OCI-LY1 (cell line): ENCODE measurements around the gene HOXA2.

Source experiments
- H2AFZ ChIP-seq: fragments of 200-600 bp; sonication (generic), shearing (Covaris generic); 2 replicates; pipeline ENCODE4 v1.6.0; 2014; ENCODE audit warnings: antibody characterized with exemption, mild to moderate bottlenecking, low read length
- H3F3A ChIP-seq: fragments of 200-600 bp; sonication (generic), shearing (Covaris generic); 2 replicates; pipeline ENCODE4 v1.6.0; 2014; ENCODE audit warnings: mild to moderate bottlenecking, antibody characterized with exemption, low read length, moderate library complexity; ENCODE audit not compliant: insufficient read depth
- H3K27ac ChIP-seq: fragments of 200-600 bp; sonication (generic); 2 replicates; pipeline ENCODE4 v1.5.1; 2014; ENCODE audit warnings: low read length, mixed run types, mild to moderate bottlenecking, low read depth; ENCODE audit not compliant: poor library complexity, severe bottlenecking
- H3K27me3 ChIP-seq: fragments of 200-600 bp; sonication (generic); 2 replicates; pipeline ENCODE4 v1.6.0; 2014; ENCODE audit warnings: antibody characterized with exemption, mild to moderate bottlenecking, low read length, moderate library complexity; ENCODE audit not compliant: insufficient read depth
- H3K36me3 ChIP-seq: fragments of 200-600 bp; sonication (generic); 2 replicates; pipeline ENCODE4 v1.6.1; 2014; ENCODE audit warnings: mild to moderate bottlenecking, antibody characterized with exemption, low read length, moderate library complexity, mixed read lengths; ENCODE audit not compliant: insufficient read depth
- H3K4me1 ChIP-seq: fragments of 200-600 bp; sonication (generic); 2 replicates; pipeline ENCODE4 v1.5.1; 2014; ENCODE audit warnings: mild to moderate bottlenecking, low read length, moderate library complexity; ENCODE audit not compliant: insufficient read depth, severe bottlenecking
- H3K4me2 ChIP-seq: fragments of 200-600 bp; sonication (generic), shearing (Covaris generic); 2 replicates; pipeline ENCODE4 v1.6.1; 2014; ENCODE audit warnings: low read length
- H3K4me3 ChIP-seq: fragments of 200-600 bp; sonication (generic); 2 replicates; pipeline ENCODE4 v1.5.1; 2014; ENCODE audit warnings: low read length, low read depth, mild to moderate bottlenecking, mixed read lengths; ENCODE audit not compliant: poor library complexity, severe bottlenecking
- H3K79me2 ChIP-seq: fragments of 200-600 bp; shearing (Covaris generic); 2 replicates; pipeline ENCODE4 v1.6.1; 2016; ENCODE audit warnings: mixed run types, low read length, mixed read lengths; ENCODE audit not compliant: insufficient read depth
- H3K9ac ChIP-seq: fragments of 200-600 bp; sonication (generic), shearing (Covaris generic); 2 replicates; pipeline ENCODE4 v1.6.1; 2014; ENCODE audit warnings: mild to moderate bottlenecking, low read length, mixed read lengths
- H3K9me2 ChIP-seq: fragments of 200-600 bp; sonication (generic), shearing (Covaris generic); 2 replicates; pipeline ENCODE4 v1.6.1; 2014; ENCODE audit warnings: low read depth, mild to moderate bottlenecking, low read length, mixed read lengths
- H3K9me3 ChIP-seq: fragments of 200-600 bp; shearing (Covaris generic); 2 replicates; pipeline ENCODE4 v1.6.1; 2014; ENCODE audit warnings: low read length, mixed read lengths
- H4K20me1 ChIP-seq: fragments of 200-600 bp; sonication (generic), shearing (Covaris generic); 2 replicates; pipeline ENCODE4 v1.6.0; 2016; ENCODE audit warnings: mild to moderate bottlenecking, low read length; ENCODE audit not compliant: insufficient read depth
- EZH2 ChIP-seq: fragments of 200-600 bp; sonication (generic), shearing (Covaris generic); IDR thresholded peaks from 2 replicates; pipeline ENCODE4 v1.8.0; 2017; ENCODE audit warnings: borderline replicate concordance, mixed run types, mild to moderate bottlenecking, antibody characterized with exemption, low read length, moderate library complexity, mixed read lengths
- TF ChIP-seq, protein P1 (sequence below): fragments of 200-600 bp; sonication (generic), shearing (Covaris generic); IDR thresholded peaks from 2 replicates; pipeline ENCODE4 v1.5.1; 2017; ENCODE audit warnings: mild to moderate bottlenecking, antibody characterized with exemption, low read length, moderate library complexity, mixed read lengths

HOXA2 gene

DNA sequence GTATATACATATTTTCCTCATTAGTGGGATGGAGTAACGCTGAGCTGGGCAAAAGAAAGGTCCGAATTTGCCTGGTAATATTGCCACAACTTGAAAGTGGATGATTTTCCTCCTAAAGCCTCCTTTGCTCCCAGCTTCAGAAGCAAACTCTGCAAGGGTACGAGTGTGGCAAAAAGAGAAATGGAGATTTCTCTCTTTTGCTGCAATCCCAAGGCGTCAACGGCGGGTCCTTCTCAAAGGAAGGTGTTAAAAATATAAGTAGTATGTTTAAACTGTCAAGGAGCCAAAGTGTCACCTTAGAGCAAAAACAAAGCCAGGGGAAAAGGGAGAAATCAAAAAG lies 12.4 kb upstream of the HOXA2 start:
- H3K9me2 ChIP-seq = no peaks in the 10 kb centered on the region
- no peaks in the 10 kb centered on the region for H3K9me3 ChIP-seq
- no peak overlapping the region for H3K9ac ChIP-seq
- H3K79me2 ChIP-seq = no peaks in the 10 kb centered on the region
- H3K4me3 ChIP-seq = no peak overlapping the region
- H2AFZ ChIP-seq = no peak overlapping the region
- no peaks in the 10 kb centered on the region for H3F3A ChIP-seq
- no peak overlapping the region for H3K27ac ChIP-seq
- H3K27me3 ChIP-seq = no peaks in the 10 kb centered on the region
- no peaks in the 10 kb centered on the region for H3K4me1 ChIP-seq
- TF ChIP-seq EZH2 = no peak
- TF ChIP-seq, protein P1, sequence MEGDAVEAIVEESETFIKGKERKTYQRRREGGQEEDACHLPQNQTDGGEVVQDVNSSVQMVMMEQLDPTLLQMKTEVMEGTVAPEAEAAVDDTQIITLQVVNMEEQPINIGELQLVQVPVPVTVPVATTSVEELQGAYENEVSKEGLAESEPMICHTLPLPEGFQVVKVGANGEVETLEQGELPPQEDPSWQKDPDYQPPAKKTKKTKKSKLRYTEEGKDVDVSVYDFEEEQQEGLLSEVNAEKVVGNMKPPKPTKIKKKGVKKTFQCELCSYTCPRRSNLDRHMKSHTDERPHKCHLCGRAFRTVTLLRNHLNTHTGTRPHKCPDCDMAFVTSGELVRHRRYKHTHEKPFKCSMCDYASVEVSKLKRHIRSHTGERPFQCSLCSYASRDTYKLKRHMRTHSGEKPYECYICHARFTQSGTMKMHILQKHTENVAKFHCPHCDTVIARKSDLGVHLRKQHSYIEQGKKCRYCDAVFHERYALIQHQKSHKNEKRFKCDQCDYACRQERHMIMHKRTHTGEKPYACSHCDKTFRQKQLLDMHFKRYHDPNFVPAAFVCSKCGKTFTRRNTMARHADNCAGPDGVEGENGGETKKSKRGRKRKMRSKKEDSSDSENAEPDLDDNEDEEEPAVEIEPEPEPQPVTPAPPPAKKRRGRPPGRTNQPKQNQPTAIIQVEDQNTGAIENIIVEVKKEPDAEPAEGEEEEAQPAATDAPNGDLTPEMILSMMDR = no peak
- H3K36me3 ChIP-seq = no peaks in the 10 kb centered on the region
- H3K4me2 ChIP-seq = no peak overlapping the region
- no peaks in the 10 kb centered on the region for H4K20me1 ChIP-seq

DNA sequence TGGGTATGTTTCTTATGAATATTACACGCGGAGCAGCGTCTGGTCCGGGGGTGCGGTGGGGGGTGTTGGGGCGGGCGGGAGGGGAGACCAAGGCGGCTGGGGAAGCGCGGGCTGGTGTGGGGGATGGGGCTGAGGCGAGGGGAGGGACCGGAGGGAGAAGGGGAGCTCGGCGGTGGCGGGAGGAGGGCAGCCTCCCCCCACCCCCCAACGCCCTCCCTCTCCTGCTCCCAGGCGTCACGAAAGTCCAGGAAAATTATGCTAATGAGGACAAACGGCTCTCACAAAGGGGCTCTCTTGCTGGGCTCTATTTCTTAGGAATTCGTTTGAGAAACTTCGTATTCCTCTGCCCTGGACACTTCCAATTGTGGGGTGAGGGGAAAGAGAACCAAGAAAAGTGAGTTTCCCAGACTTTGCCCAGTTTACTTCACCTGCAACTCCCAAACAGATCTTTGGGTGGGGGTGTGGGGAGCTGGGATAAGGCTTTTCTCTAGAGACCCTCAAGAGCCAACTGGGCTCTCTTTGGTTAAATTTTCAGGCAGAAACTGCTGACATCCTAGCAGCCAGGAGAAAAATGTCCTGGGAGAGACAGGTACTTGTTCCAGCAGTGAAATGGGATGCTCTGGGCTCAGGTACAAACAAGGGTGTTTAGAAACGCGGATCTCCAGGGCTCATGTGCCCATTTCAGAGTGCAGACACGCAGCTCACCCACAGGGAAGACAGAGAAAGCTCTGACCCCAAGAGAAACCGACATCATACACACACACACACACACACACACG lies 11.7 kb upstream of the HOXA2 start:
- Histone ChIP-seq H3K27me3 (no peaks in the 10 kb centered on the region), H3K9ac (no peak overlapping the region), H3K4me3 (no peak overlapping the region), H3K79me2 (no peaks in the 10 kb centered on the region), H3K4me1 (no peaks in the 10 kb centered on the region), H3K36me3 (no peaks in the 10 kb centered on the region), H3F3A (no peaks in the 10 kb centered on the region), H3K9me2 (no peaks in the 10 kb centered on the region), H2AFZ (no peak overlapping the region), H3K4me2 (no peak overlapping the region), H3K9me3 (no peaks in the 10 kb centered on the region), H4K20me1 (no peaks in the 10 kb centered on the region), H3K27ac (no peak overlapping the region)
- TF ChIP-seq, protein P1 = no peak
- no peak for TF ChIP-seq EZH2

DNA sequence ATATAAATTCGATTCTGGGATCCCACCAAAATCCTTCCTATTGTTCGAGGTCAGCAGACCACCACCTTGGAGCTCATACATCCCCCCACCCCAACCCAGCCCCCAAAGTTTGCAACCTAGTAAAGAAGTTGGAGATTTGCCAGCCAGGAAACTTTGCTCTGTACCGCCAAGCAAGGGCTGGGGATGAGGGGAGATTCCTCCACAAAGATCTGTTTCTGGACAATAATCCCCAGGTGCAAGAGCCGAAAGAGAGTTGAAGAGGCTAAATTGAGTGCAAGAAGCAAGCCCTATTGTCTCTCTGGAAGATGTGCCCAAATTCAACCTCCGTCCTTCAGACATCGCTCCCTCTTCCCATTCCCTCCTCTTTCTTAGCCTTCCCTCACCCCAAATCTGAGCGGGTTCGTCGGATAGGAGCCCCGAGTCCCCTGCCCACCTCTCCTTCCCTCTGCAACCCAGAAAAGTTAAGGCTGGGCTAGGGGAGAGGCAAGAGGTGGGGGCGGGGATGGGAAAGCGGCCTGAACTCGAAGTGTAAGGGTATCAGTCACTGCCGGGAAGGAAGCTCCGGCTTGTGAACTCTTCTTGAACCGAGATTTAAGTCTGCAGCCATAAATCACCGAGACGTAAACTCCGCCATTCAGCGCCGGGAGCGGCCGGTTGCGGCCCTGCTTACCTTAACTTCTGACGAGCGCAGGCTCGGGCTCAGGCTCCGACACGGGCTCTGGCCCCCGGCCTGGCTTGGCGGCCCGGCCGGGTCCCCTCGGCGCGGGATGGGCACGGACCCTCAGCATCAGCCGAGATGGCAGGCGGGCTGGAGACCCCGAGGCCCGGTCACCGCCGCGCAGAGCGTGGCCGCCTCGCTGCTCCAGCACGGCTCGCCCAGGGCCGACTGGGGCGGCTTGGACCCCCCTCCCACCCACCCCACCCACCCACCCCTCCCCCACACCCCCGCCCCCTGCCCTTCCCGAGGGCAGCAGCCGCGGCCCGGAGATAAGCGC lies 10.8 kb upstream of the HOXA2 start:
- H3K79me2 ChIP-seq = no peaks in the 10 kb centered on the region
- H4K20me1 ChIP-seq = no peaks in the 10 kb centered on the region
- H3K27ac ChIP-seq = no peak overlapping the region
- no peaks in the 10 kb centered on the region for H3K9me2 ChIP-seq
- H3K4me2 ChIP-seq = no peak overlapping the region
- H3F3A ChIP-seq = no peaks in the 10 kb centered on the region
- no peaks in the 10 kb centered on the region for H3K4me1 ChIP-seq
- no peak overlapping the region for H3K9ac ChIP-seq
- no peak overlapping the region for H2AFZ ChIP-seq
- no peak overlapping the region for H3K4me3 ChIP-seq
- H3K27me3 ChIP-seq = no peaks in the 10 kb centered on the region
- no peaks in the 10 kb centered on the region for H3K36me3 ChIP-seq
- H3K9me3 ChIP-seq = no peaks in the 10 kb centered on the region
- TF ChIP-seq, protein P1 = no peak
- no peak for TF ChIP-seq EZH2
